Thymus (tissue), 11 donors: ENCODE results near the gene SPTBN5. TPM values are rescaled to one million over a fixed set of nuclear protein-coding genes. Genes with fewer than 3 reads are reported as not detected.

ENCODE experiments used
- DNase-seq, 9 donors: peaks; one replicate each; pipeline ENCODE4 v3.0.0-alpha.2; 2013; ENCODE audit warnings: low spot score in 9 of 9, low read depth in 6 of 9, missing footprints in 1 of 9
- H3K27ac ChIP-seq, 2 donors: one replicate each; pipeline ENCODE4 v1.5.1; 2013; ENCODE audit warnings: control low read depth in 1 of 2, low read depth in 1 of 2, low read length in 1 of 2, mild to moderate bottlenecking in 1 of 2, moderate library complexity in 1 of 2
- H3K27me3 ChIP-seq, 2 donors: one replicate each; pipeline ENCODE4 v1.5.1; 2013; ENCODE audit warnings: low read length in 1 of 2; ENCODE audit not compliant: control insufficient read depth in 2 of 2, insufficient read depth in 1 of 2
- H3K36me3 ChIP-seq, 2 donors: one replicate each; pipeline ENCODE4 v1.5.1; 2013; ENCODE audit warnings: low read length in 1 of 2, mild to moderate bottlenecking in 1 of 2, moderate library complexity in 1 of 2; ENCODE audit not compliant: control insufficient read depth in 2 of 2, insufficient read depth in 2 of 2
- H3K4me1 ChIP-seq, 2 donors: one replicate each; pipeline ENCODE4 v1.5.1; 2013; ENCODE audit warnings: low read length in 2 of 2; ENCODE audit not compliant: control insufficient read depth in 2 of 2, insufficient read depth in 2 of 2
- H3K4me3 ChIP-seq, 2 donors: one replicate each; pipeline ENCODE4 v1.5.1; 2013; ENCODE audit warnings: low read length in 2 of 2, control low read depth in 1 of 2, mild to moderate bottlenecking in 1 of 2
- H3K9me3 ChIP-seq, 2 donors: one replicate each; pipeline ENCODE4 v1.5.1; 2013; ENCODE audit warnings: low read length in 1 of 2, mild to moderate bottlenecking in 1 of 2; ENCODE audit not compliant: control insufficient read depth in 2 of 2, insufficient read depth in 1 of 2
- WGBS: extraction: QIAGEN DNeasy Blood & Tissue Kit; methylation state at CpG from one replicate; pipeline ENCODE4 v1.1.7; 2013; 5-methylcytosine and 5-hydroxymethylcytosine counted together
- polyA plus RNA-seq: library from polyadenylated mRNA; stranded (reverse); fragments of 200-250 nt; gene quantifications from one replicate; pipeline ENCODE4 v1.2.3, GENCODE V29; 2013
- total RNA-seq: library from RNA; stranded (reverse); fragments of 120-200 nt; gene quantifications from one replicate; pipeline ENCODE4 v1.2.4, GENCODE V29; 2013
- donor health status: healthy.

SPTBN5 gene
- total and polyA plus RNA-seq, 2 donors: 0.57 to 1.6 TPM

DNA sequence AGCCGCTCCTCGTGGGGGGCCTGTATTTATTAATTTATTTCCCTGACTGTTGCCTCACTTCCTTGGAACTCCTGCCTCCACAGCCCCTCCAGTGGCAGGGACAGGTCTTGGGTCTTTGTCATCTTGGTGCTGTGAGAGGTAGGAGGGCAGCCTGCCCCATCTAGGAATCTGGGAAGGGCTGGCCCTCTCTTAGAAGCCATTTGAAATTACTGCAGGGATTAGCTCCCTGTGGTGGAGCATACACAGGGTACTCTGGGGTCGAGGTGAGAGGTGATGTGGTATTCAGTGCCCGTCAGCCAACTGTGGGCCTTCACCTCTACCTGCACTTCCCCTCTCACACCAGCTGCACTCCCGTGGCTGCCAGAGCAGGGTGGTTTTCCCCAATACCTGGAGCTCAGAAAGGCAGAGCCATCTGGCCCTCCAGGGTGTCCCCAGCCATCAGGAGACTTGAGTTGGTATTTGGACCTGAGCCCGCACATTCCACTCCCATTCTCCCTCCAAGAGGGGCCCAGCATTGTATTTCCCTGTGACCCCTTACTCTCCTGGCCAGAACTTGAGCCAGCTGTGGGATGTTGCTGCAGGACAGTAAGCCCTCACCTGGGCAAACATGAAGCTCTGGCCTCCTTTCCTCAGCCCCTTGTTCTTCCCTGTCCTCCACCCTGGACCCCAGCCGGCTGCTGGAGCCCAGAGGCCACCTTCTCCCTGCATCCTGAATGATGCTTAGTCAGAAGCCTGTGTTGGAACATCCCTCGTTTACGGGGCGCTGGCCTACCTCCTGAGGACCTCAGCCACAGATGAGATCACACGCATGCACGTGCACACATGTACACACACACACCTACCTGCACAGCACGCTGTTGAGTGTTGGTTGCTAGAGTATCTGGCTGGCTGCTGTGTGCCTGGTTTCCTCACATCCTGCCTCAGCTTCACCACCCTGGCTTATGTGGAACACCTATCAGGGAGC, 68.0 kb downstream of the SPTBN5 start:
- 87% methylated on average over 13 of the region's 13 CpGs for WGBS
- Histone ChIP-seq H3K9me3 (no peaks in the 10 kb centered on the region), H3K36me3 (peaks cover 40 to 46% of the 10 kb centered on the region in 2 donors), H3K27ac (no peak overlapping the region), H3K27me3 (peaks cover 0 to 3% of the 10 kb centered on the region in 2 donors), H3K4me1 (peaks cover 9 to 13% of the 10 kb centered on the region in 2 donors), H3K4me3 (no peak overlapping the region)
- no peak for DNase-seq

DNA sequence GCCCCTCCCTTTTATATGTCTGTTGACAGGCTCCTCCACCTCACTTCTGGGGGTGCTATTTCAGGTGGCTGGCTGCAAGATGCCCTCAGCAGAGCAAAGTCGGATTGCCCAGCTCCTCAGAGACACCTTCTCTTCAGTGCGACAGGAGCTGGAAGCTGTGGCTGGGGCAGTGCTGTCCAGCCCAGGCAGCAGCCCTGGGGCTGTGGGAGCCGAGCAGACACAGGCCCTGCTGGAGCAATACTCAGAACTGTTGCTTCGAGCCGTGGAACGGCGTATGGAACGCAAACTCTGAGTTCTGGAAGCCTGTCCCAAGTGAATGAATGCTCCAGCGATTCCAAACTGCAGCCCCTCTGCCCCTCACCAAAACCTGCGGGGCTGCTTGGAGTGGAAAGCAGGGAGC, 68.7 kb downstream of the SPTBN5 start:
- H3K27me3 ChIP-seq: peaks cover 0 to 3% of the 10 kb centered on the region in 2 donors
- 99% methylated on average over 10 of the region's 10 CpGs for WGBS
- H3K4me3 ChIP-seq: no peak overlapping the region
- H3K9me3 ChIP-seq: no peaks in the 10 kb centered on the region
- peaks cover 9 to 11% of the 10 kb centered on the region in 2 donors for H3K4me1 ChIP-seq
- H3K27ac ChIP-seq: no peak overlapping the region
- H3K36me3 ChIP-seq: peaks cover 45 to 53% of the 10 kb centered on the region in 2 donors
- DNase-seq: no peak

DNA sequence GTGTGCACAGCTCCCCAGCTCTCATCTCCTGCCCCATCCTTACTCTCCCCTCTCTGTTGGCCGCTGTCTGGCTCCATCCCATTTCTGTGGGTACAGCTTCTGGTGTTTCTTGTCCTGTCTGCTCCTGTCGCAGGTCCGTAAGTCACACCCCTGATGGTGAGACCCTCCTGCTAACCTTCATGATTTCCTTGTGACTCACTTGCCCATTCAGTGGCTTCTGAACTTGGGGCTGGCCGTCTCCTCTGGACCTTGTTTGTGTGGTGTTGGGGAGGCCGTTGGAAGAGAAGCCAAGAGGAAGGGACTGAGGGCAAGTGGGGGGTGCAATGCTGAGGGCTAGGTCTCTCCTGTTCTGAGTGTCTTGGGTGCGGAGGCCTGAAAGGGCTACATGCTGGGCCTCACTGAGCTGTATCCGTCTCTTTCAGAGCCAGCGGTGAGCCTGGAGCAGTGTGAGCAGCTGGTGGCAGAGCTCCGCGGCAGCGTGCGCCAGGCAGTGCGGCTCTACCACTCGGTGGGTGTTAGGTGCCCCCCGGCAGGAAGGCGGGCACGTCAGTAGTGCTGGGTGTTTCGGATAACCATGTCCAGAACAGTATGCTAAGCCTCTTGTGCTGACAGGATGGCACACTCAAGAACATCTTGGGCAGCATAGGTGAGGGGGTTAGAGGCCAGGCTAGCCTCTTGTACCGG, 69.6 kb downstream of the SPTBN5 start:
- 98% methylated on average over 19 of the region's 19 CpGs for WGBS
- Histone ChIP-seq H3K9me3 (no peaks in the 10 kb centered on the region), H3K36me3 (peaks cover 52 to 60% of the 10 kb centered on the region in 2 donors), H3K27ac (no peak overlapping the region), H3K4me3 (no peak overlapping the region), H3K27me3 (peaks cover 0 to 3% of the 10 kb centered on the region in 2 donors), H3K4me1 (peaks cover 7 to 8% of the 10 kb centered on the region in 2 donors)
- DNase-seq: no peak

DNA sequence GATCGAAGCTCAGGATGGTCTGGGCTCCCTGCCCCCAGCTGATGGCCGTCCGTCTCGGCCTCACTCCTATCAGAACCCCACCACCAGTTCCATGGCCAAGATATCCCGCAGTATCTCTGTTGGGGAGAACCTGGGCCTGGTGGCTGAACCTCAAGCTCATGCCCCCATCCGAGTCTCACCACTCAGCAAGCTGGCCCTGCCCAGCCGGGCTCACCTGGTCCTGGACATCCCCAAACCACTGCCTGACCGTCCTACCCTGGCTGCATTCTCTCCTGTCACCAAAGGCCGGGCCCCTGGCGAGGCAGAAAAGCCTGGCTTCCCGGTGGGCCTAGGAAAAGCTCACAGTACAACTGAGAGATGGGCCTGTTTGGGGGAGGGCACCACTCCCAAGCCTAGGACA, 70.4 kb downstream of the SPTBN5 start:
- Histone ChIP-seq H3K4me1 (peaks cover 1 to 5% of the 10 kb centered on the region in 2 donors), H3K4me3 (no peak overlapping the region), H3K9me3 (no peaks in the 10 kb centered on the region), H3K27me3 (peaks cover 0 to 3% of the 10 kb centered on the region in 2 donors), H3K27ac (no peak overlapping the region), H3K36me3 (peaks cover 55 to 67% of the 10 kb centered on the region in 2 donors)
- DNase-seq: no peak
- WGBS: 98% methylated on average over 10 of the region's 11 CpGs

DNA sequence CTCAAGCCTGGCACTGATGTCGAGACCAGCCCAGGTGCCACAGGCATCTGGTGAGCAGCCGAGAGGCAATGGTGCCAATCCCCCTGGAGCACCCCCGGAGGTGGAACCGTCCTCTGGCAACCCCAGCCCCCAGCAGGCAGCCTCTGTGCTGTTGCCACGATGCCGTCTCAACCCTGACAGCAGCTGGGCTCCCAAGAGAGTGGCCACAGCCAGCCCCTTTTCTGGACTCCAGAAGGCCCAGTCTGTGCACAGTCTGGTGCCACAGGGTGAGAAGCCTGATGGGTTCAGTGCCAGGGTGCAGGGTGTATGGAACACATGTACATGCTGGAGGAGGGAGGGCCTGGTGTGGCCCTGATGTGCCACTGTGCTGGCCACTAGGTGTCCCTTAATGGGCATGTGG, 70.9 kb downstream of the SPTBN5 start:
- Histone ChIP-seq H3K36me3 (peaks cover 61 to 73% of the 10 kb centered on the region in 2 donors), H3K4me3 (no peak overlapping the region), H3K27me3 (no peaks in the 10 kb centered on the region), H3K4me1 (peaks cover 0 to 5% of the 10 kb centered on the region in 2 donors), H3K27ac (no peak overlapping the region), H3K9me3 (no peaks in the 10 kb centered on the region)
- WGBS: 98% methylated on average over 6 of the region's 6 CpGs
- DNase-seq: no peak

DNA sequence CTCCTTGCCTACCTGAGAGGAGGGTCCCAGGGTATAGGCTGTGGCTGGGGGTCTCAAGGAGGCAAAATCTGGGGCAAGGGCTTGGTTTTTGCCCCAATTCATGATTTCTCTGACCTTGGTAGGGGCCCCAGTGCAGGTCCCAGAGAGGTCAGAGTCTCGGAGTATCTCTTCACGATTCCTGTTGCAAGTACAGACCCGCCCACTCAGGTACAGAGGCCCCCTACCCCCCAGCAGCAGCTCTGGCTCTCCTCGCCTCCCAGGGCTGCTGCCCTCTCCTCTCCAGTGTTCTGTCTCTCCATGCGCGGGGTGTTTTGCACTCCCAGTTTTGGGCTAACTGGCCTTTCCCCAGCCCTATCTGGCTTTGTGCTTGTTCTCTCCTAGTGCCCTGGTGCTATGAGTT, 71.4 kb downstream of the SPTBN5 start:
- H3K4me3 ChIP-seq: no peak overlapping the region
- H3K4me1 ChIP-seq: peaks cover 0 to 5% of the 10 kb centered on the region in 2 donors
- H3K27me3 ChIP-seq: no peaks in the 10 kb centered on the region
- no peak overlapping the region for H3K27ac ChIP-seq
- H3K9me3 ChIP-seq: no peaks in the 10 kb centered on the region
- 97% methylated on average over 6 of the region's 6 CpGs for WGBS
- no peak for DNase-seq
- H3K36me3 ChIP-seq: peaks cover 65 to 78% of the 10 kb centered on the region in 2 donors

DNA sequence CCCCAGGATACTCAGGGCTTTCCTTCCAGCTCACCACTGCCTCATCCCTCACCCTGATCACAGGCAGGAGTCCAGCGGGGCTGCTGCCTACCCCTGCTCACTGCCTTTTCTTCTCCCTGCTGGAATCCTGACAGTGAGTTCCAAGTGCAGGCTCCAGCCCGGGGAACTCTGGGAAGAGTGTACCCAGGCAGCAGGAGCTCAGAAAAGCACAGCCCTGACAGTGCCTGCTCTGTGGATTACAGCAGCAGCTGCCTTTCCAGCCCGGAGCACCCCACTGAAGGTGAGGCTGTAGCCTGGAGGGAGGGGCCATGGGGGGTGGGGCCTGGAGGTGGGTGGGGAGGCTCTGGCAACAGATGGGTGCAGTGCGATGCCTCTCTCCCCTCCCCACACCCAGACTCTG, 72.0 kb downstream of the SPTBN5 start:
- Histone ChIP-seq H3K4me3 (no peak overlapping the region), H3K27me3 (no peaks in the 10 kb centered on the region), H3K9me3 (no peaks in the 10 kb centered on the region), H3K27ac (no peak overlapping the region), H3K36me3 (peaks cover 72 to 84% of the 10 kb centered on the region in 2 donors), H3K4me1 (no peaks in the 10 kb centered on the region)
- DNase-seq: no peak
- WGBS: 98% methylated on average over 4 of the region's 4 CpGs

DNA sequence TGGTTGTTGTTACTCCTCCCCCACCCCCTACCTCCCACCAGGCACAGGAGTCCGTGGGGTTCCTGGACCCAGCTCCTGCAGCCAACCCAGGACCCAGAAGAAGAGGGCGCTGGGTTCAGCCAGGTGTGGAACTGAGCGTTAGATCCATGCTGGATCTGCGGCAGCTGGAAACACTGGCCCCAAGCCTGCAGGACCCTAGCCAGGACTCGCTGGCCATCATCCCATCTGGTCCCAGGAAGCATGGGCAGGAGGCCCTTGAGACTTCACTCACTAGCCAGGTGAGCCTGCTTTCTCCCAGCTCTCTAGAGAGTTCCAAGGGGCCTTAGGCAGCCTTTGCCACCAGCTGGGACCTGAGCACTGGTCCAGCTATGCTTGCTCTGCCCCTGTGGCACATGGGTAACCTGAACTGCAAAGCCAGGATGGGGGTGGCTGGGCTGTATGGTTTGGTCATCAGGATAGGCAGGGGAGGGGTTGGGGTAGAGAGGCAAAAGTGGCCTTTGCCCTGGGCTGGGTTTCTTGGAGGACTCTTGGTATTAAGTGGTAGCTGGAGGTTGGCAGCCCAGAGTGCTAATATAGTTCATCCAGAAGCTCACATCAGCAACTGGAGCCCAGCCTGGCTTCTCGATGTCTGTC, 72.9 kb downstream of the SPTBN5 start:
- Histone ChIP-seq H3K4me1 (no peaks in the 10 kb centered on the region), H3K4me3 (no peak overlapping the region), H3K27ac (no peak overlapping the region), H3K27me3 (no peaks in the 10 kb centered on the region), H3K9me3 (no peaks in the 10 kb centered on the region), H3K36me3 (peaks cover 78 to 88% of the 10 kb centered on the region in 2 donors)
- 97% methylated on average over 6 of the region's 6 CpGs for WGBS
- DNase-seq: no peak
